AG04449 (cell line): ENCODE measurements around the gene MAML2.
"Not testable (repeated sequence)": the region's sequence is repeated elsewhere in the genome, so short reads cannot be mapped to it uniquely, and the experiment has no call there.

Experiments
- CTCF ChIA-PET: fragments of 350-600 bp; formaldehyde crosslinking; extraction: SDS; loops from one replicate; lab custom pipeline; 2021; ENCODE audit warnings: antibody characterized with exemption; lab: Yijun Ruan, JAX
- POLR2A ChIA-PET: fragments of 400-600, 350-600 bp; formaldehyde crosslinking; extraction: SDS; loops from one replicate; lab custom pipeline; 2020; ENCODE audit warnings: antibody characterized with exemption, inconsistent platforms; lab: Yijun Ruan, JAX
- DNase-seq: peaks from one replicate; pipeline ENCODE4 v3.0.0-alpha.2; 2010; ENCODE audit warnings: low read depth, low spot score
- H3K4me3 ChIP-seq: 2 replicates; pipeline ENCODE4 v1.5.1; 2011; ENCODE audit warnings: low read depth, mild to moderate bottlenecking, control low read depth, low read length
- CTCF ChIP-seq: IDR thresholded peaks from one replicate; pipeline ENCODE4 v1.5.1; 2011; ENCODE audit warnings: mild to moderate bottlenecking, moderate library complexity, low read length, control low read depth, inconsistent platforms; ENCODE audit not compliant: insufficient read depth; ENCODE audit errors: missing control alignments

Gene MAML2

GRCh38 chr11:96189351-96189750, 153.6 kb downstream of the MAML2 start:
- DNase-seq: no peak
- ChIA-PET POLR2A (interaction anchor here (1.0 to 1.5 kb wide), 3 partner anchors 11 to 33 kb away, joined by 4 to 5 read pairs (median 4); no protein-coding TSS in a partner anchor), CTCF (interaction anchor here (1.0 to 3.0 kb wide), 3 partner anchors 11 to 153 kb away, joined by 3 to 13 read pairs (median 3); partner anchors contain the start of gene MAML2)
- no peak overlapping the region for H3K4me3 ChIP-seq
- TF ChIP-seq CTCF: no peak

- no peak for DNase-seq
- ChIA-PET CTCF (interaction anchor here (1.0 to 3.0 kb wide), 3 partner anchors 12 to 154 kb away, joined by 3 to 13 read pairs (median 3); partner anchors contain the start of gene MAML2), POLR2A (interaction anchor here (0.6 to 1.5 kb wide), 4 partner anchors 12 to 137 kb away, joined by 3 to 5 read pairs (median 4); no protein-coding TSS in a partner anchor)
- no peak overlapping the region for H3K4me3 ChIP-seq
- TF ChIP-seq CTCF: no peak
These were observed 154.6 kb downstream of the MAML2 start for GRCh38 chr11:96188243-96189006.

- DNase-seq: peak; percentile 61
- H3K4me3 ChIP-seq: no peak overlapping the region
- TF ChIP-seq CTCF: no peak
- POLR2A ChIA-PET: interaction anchor here (1.3 to 1.5 kb wide), 2 partner anchors 12 to 25 kb away, joined by 4 read pairs; no protein-coding TSS in a partner anchor
- CTCF ChIA-PET: interaction anchor here (3.0 kb wide), 1 partner anchor 155 kb away, joined by 13 read pairs; the partner anchor contains the start of gene MAML2
These were observed 155.2 kb downstream of the MAML2 start for GRCh38 chr11:96187822-96188221.

GRCh38 chr11:96186806-96187205, 156.2 kb downstream of the MAML2 start:
- ChIA-PET POLR2A (no interaction called here), CTCF (interaction anchor here (0.8 to 1.4 kb wide), 4 partner anchors 10 to 156 kb away, joined by 3 to 11 read pairs (median 4); partner anchors contain the start of gene MAML2)
- no peak for DNase-seq
- H3K4me3 ChIP-seq: no peak overlapping the region
- no peak for TF ChIP-seq CTCF

GRCh38 chr11:96185220-96185768, 157.7 kb downstream of the MAML2 start:
- no peak overlapping the region for H3K4me3 ChIP-seq
- ChIA-PET CTCF (interaction anchor here (1.0 to 1.4 kb wide), 3 partner anchors 8 to 264 kb away, joined by 3 to 11 read pairs (median 3); partner anchors contain the start of gene MAML2), POLR2A (no interaction called here)
- DNase-seq: no peak
- no peak for TF ChIP-seq CTCF

- POLR2A ChIA-PET, H3K4me3 ChIP-seq, CTCF ChIA-PET, DNase-seq: not testable (repeated sequence)
These were observed 162.1 kb downstream of the MAML2 start for GRCh38 chr11:96180937-96181336.
